Colonic mucosa (tissue), 4 donors: ENCODE measurements around the gene PLB1. TPM values are rescaled to one million over a fixed set of nuclear protein-coding genes. Genes with fewer than 3 reads are reported as not detected.

Experiments
- DNase-seq: peaks from one replicate; pipeline ENCODE4 v3.0.0-alpha.2; 2020
- H3K27ac ChIP-seq: fragments of 200-600 bp; one replicate; pipeline ENCODE4 v1.8.0; 2021
- H3K27me3 ChIP-seq: fragments of 200-600 bp; one replicate; pipeline ENCODE4 v1.8.0; 2021
- H3K36me3 ChIP-seq: fragments of 200-600 bp; one replicate; pipeline ENCODE4 v1.8.0; 2021
- H3K4me1 ChIP-seq: fragments of 200-600 bp; one replicate; pipeline ENCODE4 v1.8.0; 2021; ENCODE audit warnings: mild to moderate bottlenecking
- H3K4me3 ChIP-seq: fragments of 200-600 bp; one replicate; pipeline ENCODE4 v1.8.0; 2021
- H3K9ac ChIP-seq, 2 donors: one replicate each; pipeline ENCODE4 v1.7.0; 2013; ENCODE audit warnings: control low read depth in 2 of 2, low read depth in 2 of 2, low read length in 2 of 2
- H3K9me3 ChIP-seq: fragments of 200-600 bp; one replicate; pipeline ENCODE4 v1.8.0; 2021
- intact Hi-C: fragments of 100-400 bp; cut with DNase I; formaldehyde crosslinking; loops from one replicate; pipeline ENCODE4 v1.14.1; 2022
- total RNA-seq, 2 donors: library from RNA; stranded (reverse); fragmentation: NEBNext Ultra II Directional in 1 of 2; extraction: Animal tissue kit (Norgen Biotek cat#: 25700) in 1 of 2; gene quantifications; one replicate each; pipeline ENCODE4 v1.2.1, GENCODE V29; 2021
- TF ChIP-seq, protein P1 (sequence below): fragments of 200-600 bp; IDR thresholded peaks from one replicate; pipeline ENCODE4 v1.8.0; 2022; ENCODE audit warnings: antibody characterized with exemption, mild to moderate bottlenecking
- donor health status: healthy.
- donor health status: DM: no; HTN: no; CAD: no.
- donor health status: DM: no; HTN: no; CAD: no.

PLB1 gene
- total RNA-seq, 2 donors from 2014 or later: 1.3 to 3.0 TPM

DNA sequence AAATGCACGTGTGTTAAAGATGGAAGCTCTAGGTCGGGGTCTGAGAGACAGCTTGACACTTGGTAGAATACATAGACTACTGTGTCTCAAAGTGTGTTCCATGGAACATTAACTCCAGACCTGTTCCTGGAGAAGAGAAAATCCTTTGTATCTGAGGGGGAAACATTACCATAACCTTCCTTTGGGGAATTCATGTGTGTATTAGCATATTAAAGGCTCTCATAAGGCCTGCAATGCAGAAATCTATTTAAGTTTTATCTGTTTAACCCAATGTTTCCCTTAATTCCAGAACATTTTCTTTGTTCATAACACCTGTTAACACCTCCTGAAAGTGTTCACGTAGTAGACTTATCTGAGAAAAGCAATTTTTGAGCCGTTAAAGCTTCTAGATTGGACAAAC lies 99.5 kb downstream of the PLB1 start:
- intact Hi-C loops: loop anchor here (2.0 kb wide), 1 partner anchor 159 kb away; no protein-coding TSS in a partner anchor
- TF ChIP-seq, protein P1, sequence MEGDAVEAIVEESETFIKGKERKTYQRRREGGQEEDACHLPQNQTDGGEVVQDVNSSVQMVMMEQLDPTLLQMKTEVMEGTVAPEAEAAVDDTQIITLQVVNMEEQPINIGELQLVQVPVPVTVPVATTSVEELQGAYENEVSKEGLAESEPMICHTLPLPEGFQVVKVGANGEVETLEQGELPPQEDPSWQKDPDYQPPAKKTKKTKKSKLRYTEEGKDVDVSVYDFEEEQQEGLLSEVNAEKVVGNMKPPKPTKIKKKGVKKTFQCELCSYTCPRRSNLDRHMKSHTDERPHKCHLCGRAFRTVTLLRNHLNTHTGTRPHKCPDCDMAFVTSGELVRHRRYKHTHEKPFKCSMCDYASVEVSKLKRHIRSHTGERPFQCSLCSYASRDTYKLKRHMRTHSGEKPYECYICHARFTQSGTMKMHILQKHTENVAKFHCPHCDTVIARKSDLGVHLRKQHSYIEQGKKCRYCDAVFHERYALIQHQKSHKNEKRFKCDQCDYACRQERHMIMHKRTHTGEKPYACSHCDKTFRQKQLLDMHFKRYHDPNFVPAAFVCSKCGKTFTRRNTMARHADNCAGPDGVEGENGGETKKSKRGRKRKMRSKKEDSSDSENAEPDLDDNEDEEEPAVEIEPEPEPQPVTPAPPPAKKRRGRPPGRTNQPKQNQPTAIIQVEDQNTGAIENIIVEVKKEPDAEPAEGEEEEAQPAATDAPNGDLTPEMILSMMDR: no peak
- Histone ChIP-seq H3K4me3 (no peak overlapping the region), H3K27me3 (no peaks in the 10 kb centered on the region), H3K9me3 (no peaks in the 10 kb centered on the region), H3K36me3 (no peaks in the 10 kb centered on the region), H3K4me1 (no peaks in the 10 kb centered on the region), H3K27ac (no peak overlapping the region), H3K9ac (peak overlapping the region in 1 of 2 donors; percentile 62)
- DNase-seq: no peak

DNA sequence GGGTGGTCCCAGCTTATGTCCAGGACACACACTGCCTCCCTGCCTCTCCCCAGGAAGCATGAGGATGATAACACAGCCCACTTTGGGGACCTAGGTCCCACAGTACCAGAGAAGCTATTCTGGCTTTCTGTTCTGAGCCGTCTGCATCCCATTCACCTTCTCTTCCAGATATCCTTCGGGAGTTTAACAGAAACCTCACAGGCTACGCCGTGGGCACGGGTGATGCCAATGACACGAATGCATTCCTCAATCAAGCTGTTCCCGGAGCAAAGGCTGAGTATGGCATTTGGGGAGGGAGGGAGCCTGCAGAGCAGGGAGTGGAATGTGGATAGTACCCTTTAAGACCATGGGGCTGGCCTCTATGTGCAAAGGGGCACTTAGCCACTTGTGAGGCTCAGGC lies 102.6 kb downstream of the PLB1 start:
- Histone ChIP-seq H3K4me3 (no peak overlapping the region), H3K36me3 (no peaks in the 10 kb centered on the region), H3K9ac (no peak overlapping the region), H3K9me3 (no peaks in the 10 kb centered on the region), H3K27ac (no peak overlapping the region), H3K4me1 (peaks cover 3% of the 10 kb centered on the region), H3K27me3 (no peaks in the 10 kb centered on the region)
- intact Hi-C loops: no loop called here
- TF ChIP-seq, protein P1: no peak
- no peak for DNase-seq

DNA sequence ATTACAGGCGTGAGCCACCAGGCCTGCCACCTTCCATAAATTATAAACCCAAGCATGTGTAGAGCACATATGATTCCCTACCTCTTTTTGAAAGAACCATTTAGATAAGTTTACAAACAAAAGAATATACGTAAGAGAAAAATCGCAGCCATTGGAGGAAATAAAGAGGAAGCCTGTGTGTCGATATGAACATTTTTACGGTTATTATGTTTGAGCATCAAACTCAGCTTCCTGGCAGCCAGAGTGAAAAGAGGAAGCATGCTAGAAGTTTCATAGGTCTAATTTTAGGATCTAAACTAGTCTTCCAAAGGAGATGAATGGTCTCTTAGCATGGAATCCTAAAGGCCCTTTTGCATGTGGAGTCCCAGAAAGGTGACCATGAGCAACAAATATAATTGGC lies 104.3 kb downstream of the PLB1 start:
- Histone ChIP-seq H3K9ac (no peak overlapping the region), H3K9me3 (no peaks in the 10 kb centered on the region), H3K36me3 (no peaks in the 10 kb centered on the region), H3K4me1 (peaks cover 3% of the 10 kb centered on the region), H3K27me3 (no peaks in the 10 kb centered on the region), H3K4me3 (no peak overlapping the region), H3K27ac (peak overlapping the region; percentile 27)
- no peak for DNase-seq
- TF ChIP-seq, protein P1: no peak
- intact Hi-C loops: no loop called here

DNA sequence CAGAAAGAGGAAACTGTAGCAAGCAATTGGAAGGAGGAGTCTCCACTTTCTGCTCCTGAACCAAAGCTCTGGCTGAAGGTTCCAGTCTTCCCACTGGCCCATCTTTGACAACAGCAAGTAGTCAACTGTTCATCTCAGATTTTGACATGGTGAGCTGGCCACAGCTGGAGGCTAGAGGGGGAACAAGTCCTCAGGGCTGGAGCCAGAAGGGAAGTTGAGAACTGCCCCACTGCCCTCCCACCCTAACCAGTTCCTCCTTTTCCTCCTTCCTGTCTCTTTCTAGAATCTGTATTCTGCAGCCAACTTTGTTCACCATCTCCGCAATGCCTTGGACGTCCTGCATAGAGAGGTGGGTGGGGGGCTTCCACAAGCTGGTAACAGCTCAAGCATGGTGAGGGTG lies 105.8 kb downstream of the PLB1 start:
- intact Hi-C loops: no loop called here
- no peaks in the 10 kb centered on the region for H3K9me3 ChIP-seq
- no peaks in the 10 kb centered on the region for H3K36me3 ChIP-seq
- no peaks in the 10 kb centered on the region for H3K27me3 ChIP-seq
- no peak overlapping the region for H3K27ac ChIP-seq
- H3K4me3 ChIP-seq: no peak overlapping the region
- no peak overlapping the region for H3K9ac ChIP-seq
- DNase-seq: no peak
- TF ChIP-seq, protein P1: no peak
- H3K4me1 ChIP-seq: peaks cover 3% of the 10 kb centered on the region

DNA sequence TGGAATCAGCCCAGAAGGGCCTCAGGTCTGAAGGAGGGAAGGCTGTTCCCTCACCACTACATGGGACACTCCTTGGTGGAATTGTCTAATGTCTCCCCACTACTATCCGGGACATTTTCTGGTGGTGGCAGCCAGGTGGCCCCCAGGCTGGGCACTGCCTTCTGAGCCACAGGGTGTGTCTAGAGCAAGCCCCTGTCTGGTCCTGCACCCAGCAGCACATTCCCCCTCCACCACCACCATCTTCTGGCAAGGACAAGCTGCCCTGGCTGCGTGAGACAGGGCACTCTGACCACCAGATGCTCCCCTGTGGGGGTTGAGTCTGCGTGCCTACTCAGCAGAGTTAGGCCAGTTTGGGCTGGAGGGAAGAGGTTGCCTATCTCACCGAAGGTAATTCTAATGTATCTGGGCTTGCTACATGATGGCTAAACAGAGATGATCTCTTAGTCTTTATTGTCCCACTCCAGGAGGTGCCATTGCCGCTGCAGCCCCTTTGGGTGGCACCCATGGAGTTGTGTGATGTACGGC lies 106.3 kb downstream of the PLB1 start:
- H3K9ac ChIP-seq: no peak overlapping the region
- peaks cover 3% of the 10 kb centered on the region for H3K4me1 ChIP-seq
- peak overlapping the region; percentile 22 for H3K27ac ChIP-seq
- H3K4me3 ChIP-seq: no peak overlapping the region
- no peaks in the 10 kb centered on the region for H3K36me3 ChIP-seq
- intact Hi-C loops: no loop called here
- no peaks in the 10 kb centered on the region for H3K27me3 ChIP-seq
- TF ChIP-seq, protein P1: no peak
- no peaks in the 10 kb centered on the region for H3K9me3 ChIP-seq
- no peak for DNase-seq
